Stimulated activated CD8-positive, alpha-beta memory T cell treated with anti-CD3 and anti-CD28 coated beads, Interleukin-12 subunit alpha, Interleukin-12 subunit beta, amount 100 ng/mL, for 4 hours (primary cell): Measurements from ENCODE around the gene CABP7.

ENCODE experiments used
- DNase-seq: peaks from one replicate; pipeline ENCODE4 v3.0.0-alpha.2; 2020; ENCODE audit warnings: low read depth

Gene CABP7

GRCh38 chr22:29719899-29720645, at the start of gene CABP7:
Gene CABP7 (plus strand): TSS chr22:29720003. CDS start chr22:29720425, 422 bp downstream.
- no peak for DNase-seq

DNA sequence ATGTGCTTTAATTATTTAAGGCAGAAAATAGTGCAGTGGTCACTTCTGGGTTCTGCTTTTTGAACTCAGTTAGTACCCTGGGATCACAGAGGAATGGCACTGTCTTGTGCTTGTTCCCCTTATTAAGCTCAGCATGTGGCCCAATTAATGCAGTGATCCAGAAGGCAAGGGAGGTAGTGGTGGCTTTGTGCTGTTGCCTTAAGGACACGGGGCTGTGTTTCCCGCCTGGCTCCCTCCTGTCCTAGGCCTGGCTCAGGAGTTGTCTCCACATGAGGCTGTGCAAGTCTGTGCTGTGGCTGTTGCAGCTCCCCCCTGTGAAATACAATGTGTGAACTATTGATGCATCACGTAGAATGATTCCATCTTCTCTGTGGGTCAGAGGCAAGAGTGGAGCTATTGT, 49.2 kb upstream of the CABP7 start:
- no peak for DNase-seq

GRCh38 chr22:29673361-29674066, 46.3 kb upstream of the CABP7 start:
- DNase-seq: no peak

DNA sequence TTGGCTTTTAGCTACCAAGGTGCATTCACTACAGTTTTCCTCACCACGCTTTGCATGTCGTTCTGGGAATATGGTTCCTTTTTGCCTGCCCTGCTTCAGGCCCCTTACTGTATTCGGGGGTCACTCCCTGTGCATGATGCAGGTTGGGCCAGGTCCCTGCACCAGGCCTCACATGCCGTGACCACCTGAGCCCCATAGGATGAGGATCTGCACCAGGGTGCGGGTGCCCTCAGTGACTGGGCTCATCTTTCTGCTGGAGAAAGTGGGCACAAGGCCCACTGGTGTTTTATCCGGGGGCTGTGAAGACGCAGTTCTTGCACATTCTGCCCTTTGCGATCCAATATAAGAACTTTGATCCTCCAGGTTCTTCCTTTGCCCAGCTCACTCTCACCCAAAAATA, 45.7 kb upstream of the CABP7 start:
- DNase-seq: no peak

- DNase-seq: no peak
These were observed 40.5 kb upstream of the CABP7 start for GRCh38 chr22:29679316-29679715.

- DNase-seq: no peak
These were observed 36.3 kb upstream of the CABP7 start for GRCh38 chr22:29683536-29683935.

- DNase-seq: no peak
These were observed 35.6 kb upstream of the CABP7 start for GRCh38 chr22:29684244-29684643.

DNA sequence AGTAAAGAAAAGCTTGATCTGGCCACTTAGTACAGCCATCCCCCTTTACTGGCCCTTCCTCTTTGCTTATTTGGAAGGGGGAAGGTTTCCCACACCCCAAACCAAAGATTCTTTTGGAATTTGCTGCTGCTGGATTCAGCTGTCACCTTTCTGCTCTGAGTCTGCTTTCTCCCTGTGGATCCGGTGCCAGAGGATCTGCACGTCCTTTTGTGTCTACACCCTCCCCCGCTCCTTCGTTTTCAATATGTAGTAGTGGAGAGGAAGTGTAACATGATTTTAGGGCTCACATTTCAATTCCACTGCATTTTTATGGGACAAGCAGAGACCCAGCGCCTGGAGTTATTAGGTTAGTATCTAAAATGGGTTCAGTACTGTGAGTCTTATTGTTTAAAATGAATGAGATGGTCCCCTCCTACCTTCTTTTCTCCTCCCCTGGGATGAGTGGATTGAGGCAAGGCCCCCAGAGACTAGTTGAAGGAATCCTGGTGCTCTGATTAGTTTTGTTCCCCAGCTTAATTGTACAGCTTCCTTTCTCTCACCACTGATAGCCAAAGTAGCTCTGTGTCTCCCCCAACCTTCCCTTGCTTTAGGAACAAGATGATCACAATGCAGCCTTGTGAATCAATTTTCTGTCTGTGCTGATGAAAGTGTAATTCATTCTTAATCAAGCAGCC, 30.5 kb upstream of the CABP7 start:
- DNase-seq: no peak

DNA sequence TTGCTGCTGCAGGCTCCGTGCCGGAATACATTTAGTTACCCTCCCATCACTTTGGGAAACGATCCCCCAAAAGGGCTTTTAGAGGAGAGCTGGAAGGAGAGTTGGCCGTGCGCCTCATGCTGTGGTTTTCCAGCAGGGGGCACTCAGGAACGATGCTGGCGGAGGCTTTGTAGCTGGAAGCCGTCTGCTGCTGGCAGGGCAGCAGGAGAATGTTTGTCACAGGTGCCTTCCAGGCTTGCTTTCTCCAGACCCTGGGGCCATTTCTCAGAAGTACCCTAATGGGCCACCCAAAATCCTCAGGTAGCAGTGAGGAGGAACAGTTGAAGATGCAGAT, 30.0 kb upstream of the CABP7 start:
- no peak for DNase-seq

GRCh38 chr22:29690476-29690875, 29.3 kb upstream of the CABP7 start:
- no peak for DNase-seq

GRCh38 chr22:29691636-29692326, 28.0 kb upstream of the CABP7 start:
- no peak for DNase-seq

- DNase-seq: no peak
These were observed 27.5 kb upstream of the CABP7 start for GRCh38 chr22:29692327-29692640.

- no peak for DNase-seq
These were observed 26.6 kb upstream of the CABP7 start for GRCh38 chr22:29693161-29693560.

GRCh38 chr22:29693671-29694070, 26.1 kb upstream of the CABP7 start:
- no peak for DNase-seq

DNA sequence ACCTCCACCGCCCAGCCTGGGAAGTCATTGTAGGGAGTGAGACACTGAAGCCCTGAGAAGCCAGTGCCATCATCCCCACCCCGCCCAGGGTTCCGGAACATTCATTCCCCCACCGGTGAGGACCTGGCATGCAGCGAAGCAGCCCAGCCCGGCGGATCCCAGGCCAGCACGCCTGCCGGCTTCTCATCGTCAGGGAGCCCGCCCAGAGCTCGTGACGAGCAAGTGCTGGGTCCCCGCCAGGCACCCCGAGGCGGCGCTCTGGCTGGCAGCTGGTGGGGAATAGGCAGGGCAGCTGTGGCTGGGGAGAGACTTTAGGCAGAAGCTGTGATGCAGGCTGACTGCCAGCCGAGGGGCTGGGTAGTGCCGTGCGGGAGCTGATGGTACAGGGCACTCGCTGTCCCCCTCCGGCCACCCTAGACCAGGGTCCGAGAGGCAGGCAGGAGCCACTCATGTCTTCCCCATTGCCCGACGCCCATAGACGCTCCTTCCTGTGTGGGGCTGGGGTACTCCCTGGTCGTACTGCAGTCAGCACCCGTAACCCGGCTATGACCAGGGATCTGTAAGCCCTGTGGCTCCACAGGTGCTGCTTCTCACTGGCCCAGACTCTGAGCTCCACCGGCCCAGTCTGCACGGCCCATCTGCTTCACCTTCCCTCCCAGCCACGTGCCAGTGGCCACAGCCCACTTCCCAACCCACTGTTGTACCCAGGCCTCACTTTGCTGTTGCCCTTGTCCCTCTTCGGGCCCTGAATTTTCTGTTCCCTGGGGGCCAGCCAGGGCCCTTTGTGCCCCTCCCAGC, 24.5 kb upstream of the CABP7 start:
- no peak for DNase-seq

- DNase-seq: no peak
These were observed 21.8 kb upstream of the CABP7 start for GRCh38 chr22:29697853-29698598.

- no peak for DNase-seq
These were observed 19.4 kb upstream of the CABP7 start for GRCh38 chr22:29700206-29700899.

DNA sequence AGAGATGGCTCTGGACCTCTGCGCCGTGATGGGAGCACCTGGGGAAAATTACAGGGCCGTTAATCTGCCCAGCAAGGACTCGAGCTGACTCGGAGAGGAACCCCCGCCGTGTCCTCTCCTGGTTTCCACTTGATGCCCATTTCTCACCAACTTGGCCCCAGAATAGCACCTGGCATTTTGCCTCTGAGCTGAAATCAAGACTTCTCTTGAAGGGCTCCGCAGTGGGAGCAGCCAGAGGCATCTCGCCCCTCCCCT, 19.0 kb upstream of the CABP7 start:
- no peak for DNase-seq

DNA sequence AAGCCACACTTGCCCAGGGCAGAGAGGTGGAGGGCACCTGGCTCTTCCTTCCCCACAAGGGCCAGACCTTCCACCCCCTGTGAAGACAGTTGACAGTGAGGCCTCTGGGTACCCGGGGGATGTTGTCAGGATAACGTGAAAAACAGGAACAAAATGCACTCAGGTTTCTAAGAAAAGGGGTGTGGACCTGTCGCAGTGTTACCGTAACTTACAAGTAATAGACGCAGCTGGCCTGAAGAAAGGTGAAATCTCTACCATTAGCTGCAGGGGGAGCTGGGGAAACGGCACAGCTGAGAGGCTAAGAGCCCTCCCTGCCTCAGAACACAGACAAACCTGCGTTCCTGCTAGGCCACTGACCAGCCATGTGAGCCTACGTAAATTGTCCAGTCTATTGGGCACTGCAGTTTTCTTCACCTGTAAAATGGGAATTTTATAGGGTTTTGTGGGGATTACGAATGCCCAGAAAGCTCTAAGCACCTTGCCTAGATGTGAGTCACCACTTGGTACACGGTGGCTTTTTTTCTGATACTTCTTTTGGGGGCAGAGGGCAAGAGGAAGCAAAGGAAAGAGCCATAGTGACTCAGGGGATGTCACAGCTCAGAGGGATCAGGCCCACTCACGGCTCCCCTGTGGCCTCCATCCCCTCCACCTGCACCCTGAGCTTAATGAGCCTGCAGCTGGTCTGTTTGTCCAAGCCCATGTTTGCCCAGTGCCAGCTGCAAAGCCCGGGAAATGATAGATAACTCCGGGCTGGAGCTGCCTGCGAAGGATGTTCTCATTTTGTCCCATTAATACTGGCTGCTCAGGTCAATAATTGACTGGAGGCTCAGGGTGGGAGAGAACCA, 18.4 kb upstream of the CABP7 start:
- no peak for DNase-seq
